Activated T-helper 17 cell treated with anti-CD3 and anti-CD28 coated beads, Interleukin-2, amount 50 U/mL, for 72 hours (primary cell): ENCODE measurements around the gene LDLRAD1. TPM values are rescaled to one million over a fixed set of nuclear protein-coding genes. Genes with fewer than 3 reads are reported as not detected.

Experiments used
- ATAC-seq: fragments of 150-1000 bp; cut with Tn5 transposase; replicated peaks from 2 replicates; pipeline ENCODE4 v1.10.0; 2021; ENCODE audit warnings: mild to moderate bottlenecking, moderate library complexity
- H3K27ac Mint-ChIP-seq: one replicate; pipeline ENCODE4 v1.8.0; 2022; ENCODE audit warnings: mixed read lengths
- H3K27me3 Mint-ChIP-seq: one replicate; pipeline ENCODE4 v1.8.0; 2022; ENCODE audit warnings: mixed read lengths
- H3K36me3 Mint-ChIP-seq: one replicate; pipeline ENCODE4 v1.8.0; 2022; ENCODE audit warnings: low read depth, mild to moderate bottlenecking, mixed read lengths
- H3K4me1 Mint-ChIP-seq: one replicate; pipeline ENCODE4 v1.8.0; 2022; ENCODE audit warnings: mixed read lengths
- H3K4me3 Mint-ChIP-seq: one replicate; pipeline ENCODE4 v1.8.0; 2022; ENCODE audit warnings: mild to moderate bottlenecking, mixed read lengths
- H3K9me3 Mint-ChIP-seq: one replicate; pipeline ENCODE4 v1.8.0; 2022; ENCODE audit warnings: mixed read lengths
- total RNA-seq, 2 donors: library from RNA; stranded (reverse); gene quantifications; one replicate each; pipeline ENCODE4 v1.2.3, GENCODE V29; 2022

LDLRAD1 gene
- total RNA-seq, 2 donors from 2014 or later = not detected

DNA sequence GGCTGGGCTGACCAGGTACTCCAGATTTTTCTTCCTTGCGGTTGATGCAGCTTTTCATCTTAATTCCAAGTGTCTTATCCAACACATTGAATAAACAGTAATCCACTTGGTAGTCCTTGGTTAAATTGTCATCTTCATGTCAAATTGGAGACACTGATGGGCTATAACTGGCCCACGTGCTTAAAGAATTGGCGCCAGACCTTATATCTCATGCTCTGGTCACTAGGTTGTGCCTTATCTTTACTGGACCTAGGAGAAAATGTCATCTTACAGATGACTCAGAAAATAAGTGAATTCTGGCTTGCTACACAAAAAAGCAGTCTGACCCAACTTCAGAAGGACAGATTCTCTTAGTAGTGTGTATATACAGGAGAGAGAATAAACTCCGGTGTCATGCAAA, 55.6 kb downstream of the LDLRAD1 start:
- Mint-ChIP-seq H3K27ac (no peak overlapping the region), H3K4me1 (peaks cover 4% of the 10 kb centered on the region), H3K9me3 (no peaks in the 10 kb centered on the region), H3K4me3 (no peak overlapping the region), H3K27me3 (no peaks in the 10 kb centered on the region), H3K36me3 (peaks cover 84% of the 10 kb centered on the region)
- ATAC-seq = no peak

DNA sequence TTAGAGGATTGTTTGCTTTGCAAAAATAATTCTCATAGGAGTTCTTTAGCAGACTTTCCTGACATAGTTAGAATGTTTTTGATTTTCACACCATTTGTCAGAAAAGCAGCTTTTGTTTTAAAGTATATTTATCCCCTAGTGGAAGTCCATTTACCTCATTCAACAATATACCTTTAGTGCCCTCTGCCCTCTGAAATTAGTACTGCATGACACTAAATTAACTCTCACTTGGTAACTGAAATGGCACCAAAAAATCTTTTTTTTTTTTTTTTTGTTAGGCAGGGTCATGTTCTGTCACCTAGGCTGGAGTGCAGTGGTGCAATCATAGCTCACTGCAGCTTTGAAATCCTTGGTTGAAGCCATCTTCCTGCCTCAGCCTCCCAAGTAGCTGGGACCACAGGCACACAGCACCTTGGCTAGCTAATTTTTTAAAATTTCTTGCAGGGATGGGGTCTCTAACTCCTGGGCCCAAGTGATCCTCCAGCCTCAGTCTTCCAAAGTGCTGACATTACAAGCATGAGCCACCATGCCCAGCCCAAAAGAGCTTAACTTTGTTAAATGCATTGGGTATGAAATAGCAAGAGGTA, 58.2 kb downstream of the LDLRAD1 start:
- Mint-ChIP-seq H3K9me3 (no peaks in the 10 kb centered on the region), H3K4me1 (peaks cover 4% of the 10 kb centered on the region), H3K27ac (no peak overlapping the region), H3K4me3 (no peak overlapping the region), H3K27me3 (no peaks in the 10 kb centered on the region), H3K36me3 (peaks cover 85% of the 10 kb centered on the region)
- no peak for ATAC-seq

Other genes with a start within 250 kb of the LDLRAD1 start
- 10 to 100 TPM; 23.3 to 44.5 TPM for gene NDC1, start 179.9 kb downstream of the LDLRAD1 start, total RNA-seq
- 10 to 100 TPM; 13.7 to 14.8 TPM for gene YIPF1, start 128.4 kb downstream of the LDLRAD1 start, total RNA-seq
- not detected for gene DIO1, start 124.0 kb downstream of the LDLRAD1 start, total RNA-seq
- gene IFT25, start 72.5 kb downstream of the LDLRAD1 start, total RNA-seq = 10 to 100 TPM; 71.3 to 99.6 TPM
- 10 to 100 TPM; 25.2 to 28.5 TPM for gene LRRC42, start 71.8 kb downstream of the LDLRAD1 start, total RNA-seq
- 100 to 1,000 TPM; 173 to 188 TPM for gene TMEM59, start 35.0 kb upstream of the LDLRAD1 start, total RNA-seq
- gene TCEANC2, start 35.4 kb upstream of the LDLRAD1 start, total RNA-seq = 10 to 100 TPM; 14.7 to 15.2 TPM
- under 1 TPM in 1 of 2 donors, not detected in 1; 0.16 TPM for gene CDCP2, start 134.8 kb upstream of the LDLRAD1 start, total RNA-seq
- 10 to 100 TPM; 11.9 to 12.7 TPM for gene CYB5RL, start 181.8 kb upstream of the LDLRAD1 start, total RNA-seq
- 100 to 1,000 TPM; 115 to 164 TPM for gene MRPL37, start 182.0 kb upstream of the LDLRAD1 start, total RNA-seq